H9 (cell line): Measurements from ENCODE around the gene TMCC1. TPM values are rescaled to one million over a fixed set of nuclear protein-coding genes. Genes with fewer than 3 reads are reported as not detected.

Experiments used
- DNase-seq: peaks from one replicate; pipeline ENCODE4 v3.0.0-alpha.2; 2017
- H2AFZ ChIP-seq: one replicate; pipeline ENCODE4 v1.6.1; 2013; ENCODE audit warnings: mild to moderate bottlenecking, low read length, control low read depth, moderate library complexity
- H2AK5ac ChIP-seq: 2 replicates; pipeline ENCODE4 v1.6.1; 2013; ENCODE audit warnings: low read length, control low read depth, mixed read lengths; ENCODE audit not compliant: insufficient read length
- H2BK120ac ChIP-seq: one replicate; pipeline ENCODE4 v1.6.1; 2013; ENCODE audit warnings: low read depth, mild to moderate bottlenecking, low read length, control low read depth, inconsistent platforms; ENCODE audit not compliant: poor library complexity, severe bottlenecking
- H2BK12ac ChIP-seq: 2 replicates; pipeline ENCODE4 v1.6.1; 2013; ENCODE audit warnings: low read length, control low read depth, mixed read lengths, low read depth; ENCODE audit not compliant: insufficient read length
- H2BK15ac ChIP-seq: 2 replicates; pipeline ENCODE4 v1.6.1; 2013; ENCODE audit warnings: low read depth, low read length, control low read depth
- H2BK20ac ChIP-seq: one replicate; pipeline ENCODE4 v1.6.1; 2013; ENCODE audit warnings: low read depth, mild to moderate bottlenecking, low read length, control low read depth, inconsistent platforms; ENCODE audit not compliant: poor library complexity, severe bottlenecking
- H2BK5ac ChIP-seq: 2 replicates; pipeline ENCODE4 v1.6.1; 2013; ENCODE audit warnings: low read length, control low read depth, mixed read lengths; ENCODE audit not compliant: insufficient read length
- H3K14ac ChIP-seq: 2 replicates; pipeline ENCODE4 v1.6.1; 2013; ENCODE audit warnings: low read length, control low read depth; ENCODE audit not compliant: insufficient read depth
- H3K18ac ChIP-seq: 2 replicates; pipeline ENCODE4 v1.6.1; 2013; ENCODE audit warnings: low read depth, mild to moderate bottlenecking, mixed read lengths, low read length, control low read depth; ENCODE audit not compliant: insufficient read length
- H3K23ac ChIP-seq: 2 replicates; pipeline ENCODE4 v1.6.1; 2013; ENCODE audit warnings: low read length, control low read depth, mixed read lengths, low read depth; ENCODE audit not compliant: insufficient read length
- H3K23me2 ChIP-seq: 2 replicates; pipeline ENCODE4 v1.6.1; 2013; ENCODE audit warnings: low read depth, mild to moderate bottlenecking, mixed read lengths, low read length, control low read depth; ENCODE audit not compliant: insufficient read length, poor library complexity, severe bottlenecking
- H3K27ac ChIP-seq: 2 replicates; pipeline ENCODE4 v1.5.1; 2013; ENCODE audit warnings: low read length, control low read depth, mixed read lengths, low read depth; ENCODE audit not compliant: insufficient read length
- H3K27me3 ChIP-seq: 2 replicates; pipeline ENCODE4 v1.6.1; 2013; ENCODE audit warnings: low read length, control low read depth, inconsistent platforms; ENCODE audit not compliant: insufficient read depth
- H3K4ac ChIP-seq: 2 replicates; pipeline ENCODE4 v1.6.1; 2013; ENCODE audit warnings: low read depth, mild to moderate bottlenecking, control low read depth, inconsistent platforms, low read length, moderate library complexity
- H3K4me1 ChIP-seq: 2 replicates; pipeline ENCODE4 v1.6.1; 2013; ENCODE audit warnings: low read length, control low read depth, inconsistent platforms; ENCODE audit not compliant: insufficient read depth
- H3K4me2 ChIP-seq: 2 replicates; pipeline ENCODE4 v1.6.1; 2013; ENCODE audit warnings: low read length, control low read depth, mixed read lengths; ENCODE audit not compliant: insufficient read length, insufficient read depth
- H3K56ac ChIP-seq: 2 replicates; pipeline ENCODE4 v1.6.1; 2013; ENCODE audit warnings: low read depth, mild to moderate bottlenecking, mixed read lengths, low read length, control low read depth; ENCODE audit not compliant: insufficient read length
- H3K79me1 ChIP-seq: 2 replicates; pipeline ENCODE4 v1.6.1; 2013; ENCODE audit warnings: low read depth, mild to moderate bottlenecking, moderate library complexity, low read length, control low read depth, inconsistent platforms; ENCODE audit not compliant: insufficient read depth, poor library complexity, severe bottlenecking
- H3K79me2 ChIP-seq: 2 replicates; pipeline ENCODE4 v1.6.1; 2013; ENCODE audit warnings: low read length, control low read depth, inconsistent platforms; ENCODE audit not compliant: insufficient read depth
- H3K9ac ChIP-seq: 2 replicates; pipeline ENCODE4 v1.6.1; 2013; ENCODE audit warnings: low read length, control low read depth, mixed read lengths; ENCODE audit not compliant: insufficient read length; ENCODE audit errors: extremely low read depth
- H3K9me3 ChIP-seq: one replicate; pipeline ENCODE4 v1.6.1; 2013; ENCODE audit warnings: low read depth, low read length, inconsistent platforms; ENCODE audit not compliant: control insufficient read depth
- H3T11ph ChIP-seq: one replicate; pipeline ENCODE4 v1.6.1; 2013; ENCODE audit warnings: mild to moderate bottlenecking, low read length, control low read depth, inconsistent platforms
- H4K20me1 ChIP-seq: one replicate; pipeline ENCODE4 v1.6.1; 2013; ENCODE audit not compliant: control insufficient read depth, insufficient read length, insufficient read depth
- H4K5ac ChIP-seq: 2 replicates; pipeline ENCODE4 v1.6.1; 2013; ENCODE audit warnings: low read depth, mild to moderate bottlenecking, mixed read lengths, low read length, control low read depth; ENCODE audit not compliant: insufficient read length
- H4K8ac ChIP-seq: replicated peaks from 2 replicates; pipeline ENCODE4 v1.6.1; 2013; ENCODE audit warnings: low read length, control low read depth, mixed read lengths, low read depth; ENCODE audit not compliant: insufficient read length
- H4K91ac ChIP-seq: 2 replicates; pipeline ENCODE4 v1.6.1; 2013; ENCODE audit warnings: low read depth, mild to moderate bottlenecking, moderate library complexity, mixed read lengths, low read length, control low read depth; ENCODE audit not compliant: insufficient read length
- H3K27ac Mint-ChIP-seq, 3 experiments: 2 replicates in 2 of 3; 3 replicates in 1 of 3; pipeline ENCODE4 v1.8.0; 2020 to 2021; ENCODE audit warnings: mixed read lengths in 3 of 3, mild to moderate bottlenecking in 1 of 3, moderate library complexity in 1 of 3
- H3K27me3 Mint-ChIP-seq: 2 replicates; pipeline ENCODE4 v1.8.0; 2021; ENCODE audit warnings: low read depth, mild to moderate bottlenecking, moderate library complexity, mixed read lengths
- H3K36me3 Mint-ChIP-seq, 3 experiments: 2 replicates in 2 of 3; 3 replicates in 1 of 3; pipeline ENCODE4 v1.8.0; 2020 to 2021; ENCODE audit warnings: low read depth in 3 of 3, mixed read lengths in 3 of 3; ENCODE audit not compliant: insufficient read depth in 1 of 3
- H3K4me1 Mint-ChIP-seq, 2 experiments: 2 replicates each; pipeline ENCODE4 v1.8.0; 2020; ENCODE audit warnings: mixed read lengths in 2 of 2
- H3K4me3 Mint-ChIP-seq, 2 experiments: 2 replicates in 1 of 2; 3 replicates in 1 of 2; pipeline ENCODE4 v1.8.0; 2020 to 2021; ENCODE audit warnings: mild to moderate bottlenecking in 2 of 2, mixed read lengths in 2 of 2, moderate library complexity in 1 of 2
- H3K9me3 Mint-ChIP-seq, 2 experiments: 2 replicates in 1 of 2; 3 replicates in 1 of 2; pipeline ENCODE4 v1.8.0; 2020; ENCODE audit warnings: mild to moderate bottlenecking in 2 of 2, mixed read lengths in 2 of 2, moderate library complexity in 1 of 2
- CTCF ChIP-seq: fragments of 200-600 bp; sonication (generic); conservative IDR thresholded peaks from 3 replicates; pipeline ENCODE4 v1.8.0; 2021; ENCODE audit warnings: antibody characterized with exemption, mild to moderate bottlenecking
- whole genome bisulfite sequencing: extraction: QIAGEN DNeasy Blood & Tissue Kit; methylation state at CpG from one replicate; pipeline ENCODE4 v1.1.7; 2013; ENCODE audit warnings: missing lambda C conversion rate, low lambda C conversion rate, mixed read lengths; ENCODE audit not compliant: insufficient read length; ENCODE audit errors: extremely low coverage; 5-methylcytosine and 5-hydroxymethylcytosine counted together
- total RNA-seq: library from RNA; stranded (reverse); gene quantifications from 2 replicates; pipeline ENCODE4 v1.2.1, GENCODE V29; 2021

The TMCC1 gene
- total RNA-seq, 1 experiment from 2014 or later, result 24.4 TPM

- H3K9me3 Mint-ChIP-seq, result peaks cover 2 to 3% of the 10 kb centered on the region in 2 experiments; a peak in 2 of 5 replicates
- H3K27ac ChIP-seq, result no peak overlapping the region
- no peaks in the 10 kb centered on the region for H3K79me1 ChIP-seq
- H3K36me3 Mint-ChIP-seq, result peaks cover 0 to 3% (median 0%) of the 10 kb centered on the region in 3 experiments; a peak in 2 of 7 replicates
- H4K91ac ChIP-seq, result no peak overlapping the region
- WGBS, result no CpG with 5 or more reads among the region's 98 CpGs
- peaks cover 6% of the 10 kb centered on the region; the same call in 1 of the 2 replicates for H3K27me3 ChIP-seq
- H3K9ac ChIP-seq, result peak overlapping the region; percentile 3
- no peak overlapping the region for H2BK5ac ChIP-seq
- no peak overlapping the region for H2AK5ac ChIP-seq
- H3K23me2 ChIP-seq, result peaks cover 12% of the 10 kb centered on the region
- no peak overlapping the region for H3T11ph ChIP-seq
- DNase-seq, result peak; percentile 43
- no peak overlapping the region for H3K56ac ChIP-seq
- H3K79me2 ChIP-seq, result peaks cover 2% of the 10 kb centered on the region; the same call in 1 of the 2 replicates
- no peaks in the 10 kb centered on the region for H3K9me3 ChIP-seq
- no peak overlapping the region for H2BK120ac ChIP-seq
- H3K23ac ChIP-seq, result no peak overlapping the region
- H4K8ac ChIP-seq, result no peak overlapping the region
- no peaks in the 10 kb centered on the region for H4K20me1 ChIP-seq
- peaks cover 38% of the 10 kb centered on the region for H3K27me3 Mint-ChIP-seq
- H2BK20ac ChIP-seq, result no peak overlapping the region
- peak overlapping the region; percentile 48 for H3K4me2 ChIP-seq
- H2BK12ac ChIP-seq, result no peak overlapping the region
- no peak overlapping the region for H3K4ac ChIP-seq
- no peak overlapping the region for H2BK15ac ChIP-seq
- H3K4me3 Mint-ChIP-seq, result peak overlapping the region; percentile 81 to 93
- TF ChIP-seq CTCF, result no peak
- H3K4me1 ChIP-seq, result peaks cover 3% of the 10 kb centered on the region
- no peak overlapping the region for H3K27ac Mint-ChIP-seq
- no peak overlapping the region for H2AFZ ChIP-seq
- no peak overlapping the region for H4K5ac ChIP-seq
- peaks cover 55% of the 10 kb centered on the region in 2 experiments for H3K4me1 Mint-ChIP-seq
- no peak overlapping the region; the same call in 1 of the 2 replicates for H3K14ac ChIP-seq
- no peak overlapping the region for H3K18ac ChIP-seq
Measured at GRCh38 chr3:129605922-129606635, 287.4 kb downstream of the TMCC1 start.
